COLO668 (cell line): ENCODE measurements around the gene TLCD3B.

Experiments used
- DNase-seq: peaks from one replicate; lab custom pipeline; 2025; ENCODE audit not compliant: unreplicated experiment; lab: John Stamatoyannopoulos, UW

TLCD3B gene

GRCh38 chr16:30030841-30031413 is at the start of gene TLCD3B:
Gene TLCD3B, minus strand, starts transcription at chr16:30031271. Its CDS starts 744 bp downstream, at chr16:30030527.
- DNase-seq: peak; percentile 23

GRCh38 chr16:30079480-30079879 is 48.4 kb upstream of the TLCD3B start:
- no peak for DNase-seq

- DNase-seq: no peak
Measured at GRCh38 chr16:30078744-30079143, 47.7 kb upstream of the TLCD3B start.

GRCh38 chr16:30077656-30078055 is 46.6 kb upstream of the TLCD3B start:
- no peak for DNase-seq

- DNase-seq: peak; percentile 34
Measured at GRCh38 chr16:30076276-30076791, 45.3 kb upstream of the TLCD3B start.

- DNase-seq: peak; percentile 93
Measured at GRCh38 chr16:30075503-30076275, 44.6 kb upstream of the TLCD3B start, which contains the start of gene PPP4C. Gene PPP4C, plus strand, starts transcription at chr16:30075994. Its CDS starts 384 bp downstream, at chr16:30076378.

- DNase-seq: no peak
Measured at GRCh38 chr16:30070490-30070889, 39.4 kb upstream of the TLCD3B start.

- DNase-seq: no peak
Measured at GRCh38 chr16:30069611-30070462, 38.8 kb upstream of the TLCD3B start.

GRCh38 chr16:30068750-30069610 is 37.9 kb upstream of the TLCD3B start:
- DNase-seq: peak; percentile 26

GRCh38 chr16:30068333-30068732 is 37.3 kb upstream of the TLCD3B start:
- no peak for DNase-seq

GRCh38 chr16:30067584-30067916 is 36.5 kb upstream of the TLCD3B start:
- DNase-seq: no peak

GRCh38 chr16:30066761-30067583 is 35.9 kb upstream of the TLCD3B start:
- no peak for DNase-seq

GRCh38 chr16:30065943-30066760 is 35.1 kb upstream of the TLCD3B start:
- peak; percentile 41 for DNase-seq

GRCh38 chr16:30065102-30065942 is 34.3 kb upstream of the TLCD3B start, which contains the start of gene ALDOA:
Gene ALDOA, plus strand, starts transcription at chr16:30065760. Its CDS starts 1,138 bp downstream, at chr16:30066898.
- peak; percentile 99 for DNase-seq

- no peak for DNase-seq
Measured at GRCh38 chr16:30064729-30065101, 33.6 kb upstream of the TLCD3B start.

GRCh38 chr16:30063893-30064728 is 33.0 kb upstream of the TLCD3B start:
- DNase-seq: peak; percentile 82
